Astrocyte (in vitro differentiated cells and primary cell): Measurements from ENCODE around the gene PRX.

Source experiments
- EZH2 ChIP-seq: IDR thresholded peaks from 2 replicates; pipeline ENCODE4 v1.6.1; 2012; ENCODE audit warnings: mild to moderate bottlenecking, low read length, inconsistent platforms; ENCODE audit not compliant: insufficient read depth
- TF ChIP-seq, protein P1 (sequence below): IDR thresholded peaks from 2 replicates; pipeline ENCODE4 v1.5.1; 2011; ENCODE audit warnings: low read depth, mild to moderate bottlenecking, inconsistent platforms, low read length, moderate library complexity; ENCODE audit not compliant: insufficient read depth

DNA sequence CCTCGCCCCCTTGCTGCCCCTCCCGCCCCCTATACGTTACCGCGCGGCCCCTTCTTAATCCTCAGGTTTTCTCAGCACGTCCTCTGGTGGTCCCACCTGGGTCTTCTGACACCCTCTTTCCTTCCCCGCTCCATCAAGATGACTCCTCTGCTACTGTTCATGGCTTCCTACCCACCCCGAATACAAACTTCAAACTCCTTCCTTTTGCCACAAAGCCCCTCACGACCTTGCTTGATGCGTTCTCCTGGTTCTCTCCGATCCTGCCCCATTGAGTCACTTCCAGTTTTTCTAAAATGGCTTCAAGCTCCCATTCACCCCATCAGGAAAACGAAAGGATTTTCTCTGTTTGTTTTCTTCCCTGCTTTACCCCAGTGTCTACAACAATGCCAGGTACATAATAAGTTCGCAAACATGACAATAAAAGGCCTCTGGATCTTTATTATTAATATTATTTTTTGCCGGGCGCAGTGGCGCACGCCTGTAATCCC lies 31.7 kb upstream of the PRX start:
- no peak for TF ChIP-seq EZH2
- TF ChIP-seq, protein P1, sequence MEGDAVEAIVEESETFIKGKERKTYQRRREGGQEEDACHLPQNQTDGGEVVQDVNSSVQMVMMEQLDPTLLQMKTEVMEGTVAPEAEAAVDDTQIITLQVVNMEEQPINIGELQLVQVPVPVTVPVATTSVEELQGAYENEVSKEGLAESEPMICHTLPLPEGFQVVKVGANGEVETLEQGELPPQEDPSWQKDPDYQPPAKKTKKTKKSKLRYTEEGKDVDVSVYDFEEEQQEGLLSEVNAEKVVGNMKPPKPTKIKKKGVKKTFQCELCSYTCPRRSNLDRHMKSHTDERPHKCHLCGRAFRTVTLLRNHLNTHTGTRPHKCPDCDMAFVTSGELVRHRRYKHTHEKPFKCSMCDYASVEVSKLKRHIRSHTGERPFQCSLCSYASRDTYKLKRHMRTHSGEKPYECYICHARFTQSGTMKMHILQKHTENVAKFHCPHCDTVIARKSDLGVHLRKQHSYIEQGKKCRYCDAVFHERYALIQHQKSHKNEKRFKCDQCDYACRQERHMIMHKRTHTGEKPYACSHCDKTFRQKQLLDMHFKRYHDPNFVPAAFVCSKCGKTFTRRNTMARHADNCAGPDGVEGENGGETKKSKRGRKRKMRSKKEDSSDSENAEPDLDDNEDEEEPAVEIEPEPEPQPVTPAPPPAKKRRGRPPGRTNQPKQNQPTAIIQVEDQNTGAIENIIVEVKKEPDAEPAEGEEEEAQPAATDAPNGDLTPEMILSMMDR = no peak
